GM12878 (cell line): ENCODE measurements around the gene PANX2. TPM values are rescaled to one million over a fixed set of nuclear protein-coding genes. Genes with fewer than 3 reads are reported as not detected.
A peak's percentile ranks its signal among the peaks of the same experiment; 100 is the strongest.

Experiments used
- ATAC-seq: fragments of 200-7000 bp; cut with Tn5 transposase; 3 replicates; pipeline ENCODE4 v1.9.1; 2020; ENCODE audit warnings: mild to moderate bottlenecking, moderate library complexity
- BruUV-seq: library from RNA; stranded (reverse); fragments of 400-500 nt; replicated peaks from 2 replicates; lab custom pipeline; 2021; lab: Mats Ljungman, UMichigan
- CTCF ChIA-PET: fragments of 300-600 bp; sonication (Branson Sonifier 250); formaldehyde crosslinking; extraction: SDS; loops from one replicate; lab custom pipeline; 2021; ENCODE audit warnings: inconsistent platforms; lab: Yijun Ruan, JAX
- POLR2A ChIA-PET: fragments of 350-600 bp; formaldehyde crosslinking; extraction: SDS; loops from one replicate; lab custom pipeline; 2021; ENCODE audit warnings: inconsistent platforms; lab: Charles Lee
- RAD21 ChIA-PET: fragments of 300-600 bp; sonication (Branson Sonifier 250); formaldehyde crosslinking; loops from one replicate; lab custom pipeline; 2023; ENCODE audit warnings: antibody characterized with exemption; ENCODE audit not compliant: unreplicated experiment; lab: Charles Lee
- SMC1A ChIA-PET: fragments of 300-600 bp; sonication (Branson Sonifier 250); formaldehyde crosslinking; loops from one replicate; lab custom pipeline; 2023; ENCODE audit not compliant: unreplicated experiment, uncharacterized antibody; lab: Charles Lee
- DNase-seq: peaks from one replicate; pipeline ENCODE4 v3.0.0-alpha.2; 2011; ENCODE audit warnings: low read depth, low spot score
- FAIRE-seq: peaks from 3 replicates; lab custom pipeline; 2011; peaks lifted over from hg19 to GRCh38; lab: Jason Lieb, UNC
- H2AFZ ChIP-seq: 2 replicates; pipeline ENCODE4 v1.6.0; 2011; ENCODE audit warnings: low read depth, low read length, control low read depth; ENCODE audit not compliant: control insufficient read depth
- H3K27ac ChIP-seq: 2 replicates; pipeline ENCODE4 v1.5.1; 2011; ENCODE audit warnings: control low read depth; ENCODE audit not compliant: control insufficient read depth, insufficient read depth
- H3K27me3 ChIP-seq, 2 experiments: replicated peaks in 1 of 2; 2 replicates each; pipeline versions ENCODE4 v1.6.0 to v1.6.1; 2011; ENCODE audit warnings: low read length in 1 of 2; ENCODE audit not compliant: control insufficient read depth in 2 of 2, insufficient read depth in 2 of 2
- H3K36me3 ChIP-seq, 2 experiments: 2 replicates each; pipeline ENCODE4 v1.5.1; 2011; ENCODE audit warnings: low read length in 1 of 2; ENCODE audit not compliant: control insufficient read depth in 2 of 2, insufficient read depth in 2 of 2
- H3K4me1 ChIP-seq: 2 replicates; pipeline ENCODE4 v1.6.1; 2011; ENCODE audit warnings: mild to moderate bottlenecking, low read length, moderate library complexity, mixed read lengths; ENCODE audit not compliant: control insufficient read depth, insufficient read depth
- H3K4me2 ChIP-seq: 2 replicates; pipeline ENCODE4 v1.6.0; 2011; ENCODE audit warnings: control low read depth; ENCODE audit not compliant: control insufficient read depth, insufficient read depth
- H3K4me3 ChIP-seq: fragments of 200-600 bp; sonication (generic); 2 replicates; pipeline ENCODE4 v1.5.1; 2016
- H3K79me2 ChIP-seq: 2 replicates; pipeline ENCODE4 v1.6.0; 2011; ENCODE audit warnings: low read length; ENCODE audit not compliant: control insufficient read depth, insufficient read depth
- H3K9ac ChIP-seq: 2 replicates; pipeline ENCODE4 v1.8.0; 2011; ENCODE audit warnings: low read length, control low read depth, mixed read lengths; ENCODE audit not compliant: control insufficient read depth, insufficient read depth
- H3K9me3 ChIP-seq: replicated peaks from 3 replicates; pipeline ENCODE4 v1.5.1; 2011; ENCODE audit warnings: mild to moderate bottlenecking, low read length; ENCODE audit not compliant: control insufficient read depth, insufficient read depth
- H4K20me1 ChIP-seq: 2 replicates; pipeline ENCODE4 v1.6.0; 2011; ENCODE audit not compliant: control insufficient read depth, insufficient read depth
- EED ChIP-seq: sonication (generic); IDR thresholded peaks from 2 replicates; pipeline ENCODE4 v1.6.1; 2016; ENCODE audit warnings: antibody characterized with exemption, low read depth
- HCFC1 ChIP-seq: fragments of 150-350 bp; IDR thresholded peaks from 2 replicates; pipeline ENCODE4 v1.6.1; 2014; ENCODE audit warnings: low read length
- POLR2A ChIP-seq: IDR thresholded peaks from 2 replicates; pipeline ENCODE4 v1.6.1; 2011; ENCODE audit warnings: low read depth, mild to moderate bottlenecking, low read length
- POU2F2 ChIP-seq: IDR thresholded peaks from 3 replicates; pipeline ENCODE4 v1.6.1; 2011; ENCODE audit warnings: low read depth, mild to moderate bottlenecking, low read length, borderline replicate concordance
- RUNX3 ChIP-seq: IDR thresholded peaks from 2 replicates; pipeline ENCODE4 v1.6.1; 2012; ENCODE audit warnings: low read length, inconsistent platforms
- ZNF384 ChIP-seq: IDR thresholded peaks from 2 replicates; pipeline ENCODE4 v1.6.1; 2012; ENCODE audit warnings: low read depth, mild to moderate bottlenecking, low read length, improper control_type of control experiment, borderline replicate concordance
- WGBS: methylation state at CpG from one replicate; pipeline ENCODE4 v1.1.6; 2016; ENCODE audit warnings: low lambda C conversion rate; ENCODE audit not compliant: insufficient replicate concordance, insufficient coverage; ENCODE audit errors: missing lambda C conversion rate; 5-methylcytosine and 5-hydroxymethylcytosine counted together
- in situ Hi-C: fragments of 300-500 bp; cut with MboI; formaldehyde crosslinking; loops from 9 replicates; pipeline ENCODE4 v1.14.3; 2018; ENCODE audit warnings: mixed read lengths
- intact Hi-C: fragments of 100-400 bp; cut with micrococcal nuclease; formaldehyde crosslinking; loops from one replicate; pipeline ENCODE4 v1.14.2; 2022; ENCODE audit not compliant: unreplicated experiment
- polyA plus RNA-seq, 11 experiments: library from polyadenylated mRNA; depleted of rRNA in 4 of 11; unstranded in 6 of 11; stranded (reverse) in 5 of 11; fragments of >200 nt; fragmentation: Nextera tagmentation in 4 of 11; fragmentation: Illumina TruSeq in 1 of 11; extraction: Ambion mirVana in 4 of 11; extraction: Trizol in 1 of 11; gene quantifications; 1 replicate in 1 of 11; 2 replicates in 10 of 11; pipeline versions ENCODE4 v1.2.1 to v1.2.3, GENCODE V29; 2011 to 2016; ENCODE audit warnings: inconsistent platforms in 2 of 11, missing spikeins in 2 of 11, low read depth in 1 of 11
- total RNA-seq, 4 experiments: library from RNA; depleted of rRNA in 3 of 4; stranded (reverse); fragments of >200 nt in 3 of 4; fragmentation: Illumina TruSeq in 1 of 4; extraction: Trizol in 1 of 4; gene quantifications; 2 replicates each; pipeline versions ENCODE4 v1.2.1 to v1.2.3, GENCODE V29; 2013 to 2021

Gene PANX2
- total and polyA plus RNA-seq, 10 of the 15 experiments (the other 5 are each of a cell fraction or from before 2014, with no cell fraction given): 0.04 to 0.44 (median 0.17) TPM; not detected in 5

- TF ChIP-seq HCFC1 (no peak), EED (no peak), ZNF384 (no peak), RUNX3 (no peak)
- TF ChIP-seq, all 136 proteins: peak for 0
Observed at GRCh38 chr22:50216055-50216683, 45.6 kb downstream of the PANX2 start (continued).

- no peak overlapping the region for H2AFZ ChIP-seq
- H4K20me1 ChIP-seq: no peaks in the 10 kb centered on the region
- ChIA-PET SMC1A (no interaction called here), POLR2A (no interaction called here)
- intact Hi-C loops: no loop called here
- peaks cover 24 to 59% of the 10 kb centered on the region in 2 experiments; a peak in 3 of 4 replicates for H3K36me3 ChIP-seq
- H3K4me2 ChIP-seq: no peak overlapping the region
- no peak for FAIRE-seq
- ATAC-seq: no peak
- H3K79me2 ChIP-seq: no peaks in the 10 kb centered on the region; the same call in 1 of the 2 replicates
- WGBS: 96% methylated on average over 57 of the region's 57 CpGs
- H3K27ac ChIP-seq: no peak overlapping the region
- TF ChIP-seq POLR2A (peak; percentile 27; the same call in 1 of the 2 replicates), POU2F2 (no peak)
- TF ChIP-seq, all 136 proteins: peak for 1
- no TSS peak for BruUV-seq
- Histone ChIP-seq H3K4me3 (no peak overlapping the region), H3K9me3 (no peaks in the 10 kb centered on the region), H3K4me1 (no peaks in the 10 kb centered on the region), H3K9ac (no peak overlapping the region), H3K27me3 (no peaks in the 10 kb centered on the region)
- in situ Hi-C loops: no loop called here
- ChIA-PET CTCF (no interaction called here), RAD21 (no interaction called here)
- no peak for DNase-seq
Observed at GRCh38 chr22:50216684-50217520, 46.4 kb downstream of the PANX2 start.
